T-helper 17 cell (primary cell): ENCODE measurements around the gene AAMP. TPM values are rescaled to one million over a fixed set of nuclear protein-coding genes. Genes with fewer than 3 reads are reported as not detected.

Source experiments
- total RNA-seq, 4 donors: library from RNA in 2 of 4; stranded (reverse) in 2 of 4; gene quantifications; one replicate each; pipeline ENCODE4 v1.2.3 and lab custom pipeline; 2022 to 2026

Gene AAMP
- total RNA-seq, 2 donors from 2014 or later, result 46.8 to 47.0 TPM

Other genes with a start within 250 kb of the AAMP start
- gene RUFY4, start 200.9 kb downstream of the AAMP start, total RNA-seq, result under 1 TPM in 1 of 2 donors, not detected in 1; 0.77 TPM
- gene CXCR2, start 144.1 kb downstream of the AAMP start, total RNA-seq, result under 1 TPM in 1 of 2 donors, not detected in 1; 0.10 TPM
- not detected for gene CXCR1, start 103.2 kb downstream of the AAMP start, total RNA-seq
- gene ARPC2, start 52.9 kb downstream of the AAMP start, total RNA-seq, result 100 to 1,000 TPM; 424 to 467 TPM
- gene GPBAR1, start 9.1 kb downstream of the AAMP start, total RNA-seq, result 1 to 10 TPM; 1.5 to 2.7 TPM
- 10 to 100 TPM; 21.1 to 31.2 TPM for gene PNKD, start 382 bp upstream of the AAMP start, total RNA-seq
- 100 to 1,000 TPM in 1 of 2 donors, 10 to 100 TPM in 1; 97.4 to 121 TPM for gene TMBIM1, start 22.4 kb upstream of the AAMP start, total RNA-seq
- gene CATIP, start 86.7 kb upstream of the AAMP start, total RNA-seq, result not detected
- gene SLC11A1, start 112.1 kb upstream of the AAMP start, total RNA-seq, result 10 to 100 TPM in 1 of 2 donors, 1 to 10 TPM in 1; 2.7 to 23.9 TPM
- gene CTDSP1, start 129.7 kb upstream of the AAMP start, total RNA-seq, result 100 to 1,000 TPM; 109 to 132 TPM
- 1 to 10 TPM in 1 of 2 donors, under 1 TPM in 1; 0.32 to 6.2 TPM for gene VIL1, start 149.0 kb upstream of the AAMP start, total RNA-seq